GM23338 (cell line): ENCODE results near the gene CPNE8. TPM values are rescaled to one million over a fixed set of nuclear protein-coding genes. Genes with fewer than 3 reads are reported as not detected.

Experiments used
- ATAC-seq: fragments of 200-7000 bp; cut with Tn5 transposase; 3 replicates; pipeline ENCODE4 v1.9.1; 2020
- DNase-seq: peaks from one replicate; pipeline ENCODE4 v3.0.0-alpha.2; 2015; ENCODE audit warnings: low spot score
- H2AFZ ChIP-seq: fragments of 200-600 bp; sonication (generic); 2 replicates; pipeline ENCODE4 v1.8.0; 2016; ENCODE audit warnings: antibody characterized with exemption, mild to moderate bottlenecking, moderate library complexity
- H3F3A ChIP-seq: fragments of 200-600 bp; sonication (generic); replicated peaks from 2 replicates; pipeline ENCODE4 v1.8.0; 2017; ENCODE audit warnings: antibody characterized with exemption, mixed run types, low read depth
- H3K27ac ChIP-seq: fragments of 200-600 bp; sonication (generic); 2 replicates; pipeline ENCODE4 v1.6.1; 2016; ENCODE audit warnings: low read depth
- H3K27me3 ChIP-seq: fragments of 200-600 bp; sonication (generic); 2 replicates; pipeline ENCODE4 v1.8.0; 2016; ENCODE audit warnings: mild to moderate bottlenecking, mixed run types, moderate library complexity; ENCODE audit not compliant: insufficient read depth
- H3K36me3 ChIP-seq: fragments of 200-600 bp; sonication (generic); 2 replicates; pipeline ENCODE4 v1.8.0; 2016; ENCODE audit warnings: mild to moderate bottlenecking; ENCODE audit not compliant: insufficient read depth
- H3K4me1 ChIP-seq: fragments of 200-600 bp; sonication (generic); 2 replicates; pipeline ENCODE4 v1.8.0; 2016; ENCODE audit warnings: mild to moderate bottlenecking, moderate library complexity; ENCODE audit not compliant: insufficient read depth
- H3K4me2 ChIP-seq: fragments of 200-600 bp; sonication (generic); 2 replicates; pipeline ENCODE4 v1.7.1; 2017; ENCODE audit warnings: mixed run types
- H3K4me3 ChIP-seq: fragments of 200-600 bp; sonication (generic); 2 replicates; pipeline ENCODE4 v1.6.1; 2016; ENCODE audit warnings: mixed run types
- H3K79me2 ChIP-seq: fragments of 200-600 bp; sonication (generic); replicated peaks from 2 replicates; pipeline ENCODE4 v1.8.0; 2017; ENCODE audit warnings: mild to moderate bottlenecking; ENCODE audit not compliant: insufficient read depth
- H3K9me2 ChIP-seq: fragments of 200-600 bp; sonication (generic); 2 replicates; pipeline ENCODE4 v1.8.0; 2017; ENCODE audit not compliant: insufficient read depth
- H4K20me1 ChIP-seq: fragments of 200-600 bp; sonication (generic); replicated peaks from 2 replicates; pipeline ENCODE4 v1.8.0; 2017; ENCODE audit warnings: mild to moderate bottlenecking; ENCODE audit not compliant: insufficient read depth
- H3K27ac Mint-ChIP-seq: 2 replicates; pipeline ENCODE4 v1.8.0; 2020; ENCODE audit warnings: inconsistent platforms, mild to moderate bottlenecking, moderate library complexity, mixed read lengths
- H3K27me3 Mint-ChIP-seq: 3 replicates; pipeline ENCODE4 v1.8.0; 2022; ENCODE audit warnings: low read depth, mild to moderate bottlenecking, moderate library complexity, mixed read lengths, inconsistent platforms; ENCODE audit not compliant: insufficient read depth, poor library complexity
- H3K36me3 Mint-ChIP-seq: 3 replicates; pipeline ENCODE4 v1.8.0; 2021; ENCODE audit warnings: low read depth, mild to moderate bottlenecking, inconsistent platforms, moderate library complexity, mixed read lengths
- H3K4me1 Mint-ChIP-seq: 3 replicates; pipeline ENCODE4 v1.8.0; 2020; ENCODE audit warnings: mild to moderate bottlenecking, inconsistent platforms, mixed read lengths
- H3K4me3 Mint-ChIP-seq: 3 replicates; pipeline ENCODE4 v1.8.0; 2021; ENCODE audit warnings: moderate library complexity, mild to moderate bottlenecking, inconsistent platforms, mixed read lengths
- H3K9me3 Mint-ChIP-seq: 3 replicates; pipeline ENCODE4 v1.8.0; 2020; ENCODE audit warnings: moderate library complexity, mild to moderate bottlenecking, inconsistent platforms, mixed read lengths
- CTCF ChIP-seq, 2 experiments: fragments of 200-600 bp in 1 of 2; sonication (generic) in 1 of 2; conservative IDR thresholded peaks; 2 replicates each; pipeline versions ENCODE4 v1.5.1 to v1.6.1; 2016 to 2017; ENCODE audit warnings: antibody characterized with exemption in 2 of 2, low read depth in 2 of 2, mild to moderate bottlenecking in 2 of 2, moderate library complexity in 1 of 2
- EZH2 ChIP-seq: fragments of 200-600 bp; sonication (generic); IDR thresholded peaks from one replicate; pipeline ENCODE4 v1.8.0; 2017; ENCODE audit warnings: antibody characterized with exemption, mild to moderate bottlenecking, low read depth; ENCODE audit not compliant: unreplicated experiment
- POLR2AphosphoS5 ChIP-seq: IDR thresholded peaks from 2 replicates; pipeline ENCODE4 v1.6.1; 2016; ENCODE audit warnings: antibody characterized with exemption, low read depth
- REST ChIP-seq: IDR thresholded peaks from one replicate; pipeline ENCODE4 v1.6.1; 2018; ENCODE audit warnings: antibody characterized with exemption; ENCODE audit not compliant: unreplicated experiment
- ZNF114 ChIP-seq: fragments of 250-450 bp; sonication (Bioruptor Pico); IDR thresholded peaks from 2 replicates; pipeline ENCODE4 v1.5.0; 2020; ENCODE audit warnings: mild to moderate bottlenecking, moderate library complexity
- ZNF331 ChIP-seq: fragments of 250-450 bp; sonication (Bioruptor Pico); IDR thresholded peaks from 2 replicates; pipeline ENCODE4 v1.5.0; 2020; ENCODE audit warnings: low read depth, mild to moderate bottlenecking, moderate library complexity
- ZNF462 ChIP-seq: fragments of 250-450 bp; sonication (Bioruptor Pico); IDR thresholded peaks from 2 replicates; pipeline ENCODE4 v1.5.0; 2020; ENCODE audit warnings: mild to moderate bottlenecking, moderate library complexity
- long read RNA-seq: library from polyadenylated mRNA; unstranded; transcript quantifications from one replicate; pipeline ENCODE4 v2.0.0, GENCODE V29; 2020; ENCODE audit not compliant: unreplicated experiment
- polyA plus RNA-seq: library from polyadenylated mRNA; unstranded; fragments of >200 nt; fragmentation: Nextera tagmentation; extraction: Ambion mirVana; gene quantifications from 2 replicates; pipeline ENCODE4 v1.2.1, GENCODE V29; 2016
- total RNA-seq: library from RNA; depleted of rRNA; stranded (reverse); fragments of >200 nt; shearing (Covaris generic); gene quantifications from 2 replicates; pipeline ENCODE4 v1.2.3, GENCODE V29; 2014; rRNA removed

The CPNE8 gene
- total RNA-seq (8.6 and 8.7 TPM in 2 replicates), polyA plus RNA-seq (7.0 and 10.1 TPM in 2 replicates)
- long read RNA-seq, partial matches to known transcripts, result 2 of 3 reads
- long read RNA-seq, other reads (novel, unspliced or antisense), result 1 of 3 reads

- Histone ChIP-seq H3F3A (no peaks in the 10 kb centered on the region), H4K20me1 (no peaks in the 10 kb centered on the region), H3K27me3 (peaks cover 7% of the 10 kb centered on the region; the same call in 1 of the 2 replicates), H3K4me3 (peak within 1 kb of the TSS; percentile 85), H3K9me2 (no peaks in the 10 kb centered on the region), H3K27ac (peak within 1 kb of the TSS; percentile 75; the same call in 1 of the 2 replicates), H3K4me1 (peaks cover 21% of the 10 kb centered on the region), H3K79me2 (peaks cover 13% of the 10 kb centered on the region), H2AFZ (peak within 1 kb of the TSS; percentile 84), H3K4me2 (peak within 1 kb of the TSS; percentile 93), H3K36me3 (no peaks in the 10 kb centered on the region)
- peaks cover 17% of the 10 kb centered on the region for H3K4me1 Mint-ChIP-seq
- H3K27me3 Mint-ChIP-seq, result peaks cover 20% of the 10 kb centered on the region
- H3K4me3 Mint-ChIP-seq, result peak within 1 kb of the TSS; percentile 94
- H3K36me3 Mint-ChIP-seq, result no peaks in the 10 kb centered on the region
- ATAC-seq, result peak; percentile 48
- peaks cover 3% of the 10 kb centered on the region; the same call in 1 of the 3 replicates for H3K9me3 Mint-ChIP-seq
- peak; percentile 26; the same call in 1 of the 2 replicates for TF ChIP-seq POLR2AphosphoS5
- TF ChIP-seq EZH2, result no peak
- DNase-seq, result peak; percentile 68
- peak within 1 kb of the TSS; percentile 87 for H3K27ac Mint-ChIP-seq
Measured at GRCh38 chr12:38905480-38906351, at the start of gene CPNE8. CPNE8 (minus strand) TSS chr12:38905591; CDS start chr12:38905534, 57 bp downstream.

- Histone ChIP-seq H3K4me1 (no peaks in the 10 kb centered on the region), H3F3A (no peaks in the 10 kb centered on the region), H3K4me2 (no peak overlapping the region), H3K27me3 (no peaks in the 10 kb centered on the region), H4K20me1 (no peaks in the 10 kb centered on the region), H3K4me3 (no peak overlapping the region), H3K36me3 (no peaks in the 10 kb centered on the region), H3K9me2 (peaks cover 8% of the 10 kb centered on the region), H3K79me2 (no peaks in the 10 kb centered on the region), H2AFZ (no peak overlapping the region), H3K27ac (no peak overlapping the region)
- no peak overlapping the region for H3K27ac Mint-ChIP-seq
- DNase-seq, result no peak
- H3K36me3 Mint-ChIP-seq, result no peaks in the 10 kb centered on the region
- ATAC-seq, result no peak
- no peaks in the 10 kb centered on the region for H3K4me1 Mint-ChIP-seq
- no peak overlapping the region for H3K4me3 Mint-ChIP-seq
- peaks cover 2% of the 10 kb centered on the region for H3K27me3 Mint-ChIP-seq
- no peaks in the 10 kb centered on the region; the same call in 1 of the 3 replicates for H3K9me3 Mint-ChIP-seq
- TF ChIP-seq ZNF114 (CRISPR knock-in tag) (no peak), ZNF331 (CRISPR knock-in tag) (no peak), ZNF462 (CRISPR knock-in tag) (no peak), REST (no peak), CTCF (conservative IDR thresholded peaks at IDR 0.05; ENCODE audit: low read depth in 2 of 2) (no peak)
Measured at GRCh38 chr12:38954238-38954873, 49.0 kb upstream of the CPNE8 start.
